GM19043 (cell line): ENCODE data around the gene ALOX5.

Experiments used
- ATAC-seq: cut with Tn5 transposase; IDR thresholded peaks from one replicate; pipeline ENCODE4 v1.9.1; 2021; ENCODE audit warnings: low read depth; ENCODE audit not compliant: unreplicated experiment

The ALOX5 gene

DNA sequence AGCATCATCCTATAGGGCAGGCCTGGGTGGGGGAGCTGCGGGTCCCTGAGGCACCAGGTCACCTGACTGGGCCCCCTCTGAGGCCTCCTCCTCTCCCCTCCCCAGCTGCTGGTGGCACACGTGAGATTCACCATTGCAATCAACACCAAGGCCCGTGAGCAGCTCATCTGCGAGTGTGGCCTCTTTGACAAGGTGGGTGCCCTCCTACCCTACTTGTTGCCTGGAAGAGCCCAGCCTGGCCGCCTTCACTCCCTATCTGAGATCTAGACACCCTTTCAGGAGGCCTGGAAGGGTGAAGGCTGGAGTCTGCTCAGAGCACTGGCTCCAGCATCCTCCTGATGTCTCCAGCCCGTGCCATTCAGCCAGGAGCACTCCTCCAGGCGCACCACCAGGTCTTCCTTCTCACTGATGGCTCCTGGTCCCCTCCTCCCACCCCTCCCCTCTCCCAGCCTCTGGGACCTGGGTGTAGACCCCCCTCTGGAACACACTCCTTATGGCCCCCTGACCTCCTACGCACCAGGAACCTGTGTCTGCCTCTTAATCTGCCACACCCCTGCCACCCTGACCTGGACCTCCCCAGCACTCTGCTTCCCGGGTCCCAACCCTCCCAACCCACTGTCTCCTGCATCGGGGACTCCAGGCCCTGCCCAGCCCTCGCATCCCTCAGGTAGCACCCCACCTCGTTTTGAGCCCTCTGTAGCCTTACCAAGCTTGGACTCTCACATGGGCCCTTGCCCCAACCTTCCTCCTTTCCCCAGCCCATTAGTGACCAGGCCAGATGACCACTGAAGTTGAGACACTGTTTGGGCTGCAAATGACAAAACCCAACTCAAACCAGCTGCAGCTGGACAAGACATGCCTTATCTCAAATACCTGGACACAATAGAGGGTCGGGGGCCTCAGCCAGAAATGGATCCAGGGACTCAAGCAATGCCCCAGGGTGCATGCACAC lies 67.5 kb downstream of the ALOX5 start:
- ATAC-seq = no peak

DNA sequence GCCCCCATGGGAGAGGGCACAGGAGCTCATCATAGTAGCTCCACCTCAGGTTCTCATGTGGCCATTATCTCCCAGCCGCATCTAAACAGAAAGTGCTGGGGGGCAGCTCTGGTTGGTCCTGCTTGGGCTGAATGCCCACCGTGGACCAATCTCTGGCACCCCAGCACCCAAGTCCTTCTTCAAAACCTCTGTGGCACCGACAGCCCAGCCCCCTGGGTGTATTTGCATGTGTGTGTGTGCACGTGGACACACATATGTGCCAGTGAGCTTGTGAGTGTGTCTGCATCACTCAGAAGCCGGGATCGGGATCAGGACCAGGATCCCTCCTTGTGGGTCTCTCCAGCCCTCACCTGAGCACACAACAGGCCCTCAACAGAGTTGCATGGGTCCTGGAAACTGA lies 68.2 kb downstream of the ALOX5 start:
- ATAC-seq = no peak

DNA sequence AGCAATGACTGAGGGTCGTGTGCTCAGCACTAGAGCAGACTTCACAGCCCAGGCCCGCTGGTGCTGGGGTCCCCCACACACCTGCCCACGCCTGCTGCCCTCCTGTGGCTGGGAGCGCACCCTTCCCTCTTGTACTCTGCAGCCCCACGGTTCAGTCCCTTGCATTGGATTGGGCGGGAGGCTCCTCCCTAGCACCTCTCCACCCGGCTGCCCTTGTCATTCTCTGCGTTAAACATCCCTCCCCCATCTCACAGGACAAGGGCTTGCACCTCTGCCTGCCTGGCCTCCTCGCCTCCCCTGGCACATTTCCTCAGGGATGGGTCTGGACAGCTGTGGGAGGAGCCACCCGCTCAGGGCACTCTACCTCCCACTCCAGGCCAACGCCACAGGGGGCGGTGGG lies 68.6 kb downstream of the ALOX5 start:
- no peak for ATAC-seq

DNA sequence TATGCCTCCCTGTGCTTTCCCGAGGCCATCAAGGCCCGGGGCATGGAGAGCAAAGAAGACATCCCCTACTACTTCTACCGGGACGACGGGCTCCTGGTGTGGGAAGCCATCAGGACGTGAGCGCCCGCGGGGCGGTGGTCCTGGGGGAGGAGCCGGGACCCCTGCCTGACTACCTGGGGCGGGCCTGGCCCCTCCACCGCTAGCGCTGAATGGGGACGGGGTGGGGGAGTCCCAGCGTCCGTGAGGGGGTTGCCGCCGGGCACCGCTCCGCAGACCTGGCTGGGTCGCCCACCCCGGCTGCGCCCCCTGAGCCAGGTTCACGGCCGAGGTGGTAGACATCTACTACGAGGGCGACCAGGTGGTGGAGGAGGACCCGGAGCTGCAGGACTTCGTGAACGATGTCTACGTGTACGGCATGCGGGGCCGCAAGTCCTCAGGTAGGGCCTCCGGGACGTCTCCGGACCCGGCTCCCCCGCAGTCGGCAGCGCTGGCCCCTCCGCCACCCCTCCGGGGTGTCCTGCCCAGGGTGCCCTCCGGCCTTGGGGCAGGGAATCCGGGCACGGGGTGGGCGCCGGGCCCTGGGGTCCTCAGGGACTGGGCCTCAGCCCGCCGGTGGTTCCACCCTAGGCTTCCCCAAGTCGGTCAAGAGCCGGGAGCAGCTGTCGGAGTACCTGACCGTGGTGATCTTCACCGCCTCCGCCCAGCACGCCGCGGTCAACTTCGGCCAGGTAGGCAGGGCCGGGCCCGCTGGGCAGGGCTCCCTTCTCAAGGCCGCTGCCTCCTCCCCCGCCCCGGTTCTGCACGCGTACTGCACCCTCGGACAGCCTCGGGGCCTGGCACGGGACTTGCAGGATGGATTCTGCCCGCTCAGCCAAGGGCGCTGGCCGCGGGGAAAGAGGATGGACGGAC lies 69.3 kb downstream of the ALOX5 start:
- no peak for ATAC-seq

DNA sequence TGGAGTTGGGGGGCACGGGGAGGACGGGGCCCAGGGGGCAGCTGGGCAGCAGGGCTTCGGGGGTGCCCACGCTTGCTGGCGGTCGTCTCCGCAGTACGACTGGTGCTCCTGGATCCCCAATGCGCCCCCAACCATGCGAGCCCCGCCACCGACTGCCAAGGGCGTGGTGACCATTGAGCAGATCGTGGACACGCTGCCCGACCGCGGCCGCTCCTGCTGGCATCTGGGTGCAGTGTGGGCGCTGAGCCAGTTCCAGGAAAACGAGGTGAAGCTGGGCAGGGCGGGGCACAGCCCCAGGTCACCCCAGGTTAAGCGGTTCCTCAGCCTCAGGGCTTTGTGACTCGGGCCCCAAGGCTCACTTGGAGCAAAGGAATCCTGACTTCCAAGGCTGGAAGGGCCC lies 70.0 kb downstream of the ALOX5 start:
- no peak for ATAC-seq

DNA sequence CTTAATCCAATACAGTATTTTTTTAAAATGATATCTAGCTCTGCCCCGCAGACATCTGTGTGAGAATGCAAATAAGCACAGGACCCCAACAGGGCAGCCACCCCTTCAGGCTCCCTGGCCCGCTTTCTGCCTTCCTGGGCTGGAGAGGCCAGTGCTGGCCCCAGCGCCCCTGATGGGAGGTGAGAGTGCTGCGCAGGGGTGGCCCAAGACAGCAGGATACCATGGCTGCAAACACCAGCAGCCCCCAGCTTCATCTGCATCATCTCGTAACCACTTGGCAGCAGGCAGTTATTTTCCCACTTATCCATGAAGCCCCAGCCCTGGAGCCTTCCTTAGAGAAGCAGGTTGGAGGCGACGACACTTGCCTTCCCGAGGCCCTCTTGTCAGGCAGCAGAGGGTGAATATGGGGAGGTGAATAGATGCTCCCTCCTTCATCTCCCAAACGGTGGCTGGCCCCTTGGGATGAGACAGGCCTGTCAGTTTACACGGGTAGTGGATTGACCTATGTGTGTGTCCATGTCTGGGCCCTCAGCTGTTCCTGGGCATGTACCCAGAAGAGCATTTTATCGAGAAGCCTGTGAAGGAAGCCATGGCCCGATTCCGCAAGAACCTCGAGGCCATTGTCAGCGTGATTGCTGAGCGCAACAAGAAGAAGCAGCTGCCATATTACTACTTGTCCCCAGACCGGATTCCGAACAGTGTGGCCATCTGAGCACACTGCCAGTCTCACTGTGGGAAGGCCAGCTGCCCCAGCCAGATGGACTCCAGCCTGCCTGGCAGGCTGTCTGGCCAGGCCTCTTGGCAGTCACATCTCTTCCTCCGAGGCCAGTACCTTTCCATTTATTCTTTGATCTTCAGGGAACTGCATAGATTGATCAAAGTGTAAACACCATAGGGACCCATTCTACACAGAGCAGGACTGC lies 71.2 kb downstream of the ALOX5 start:
- ATAC-seq = no peak

DNA sequence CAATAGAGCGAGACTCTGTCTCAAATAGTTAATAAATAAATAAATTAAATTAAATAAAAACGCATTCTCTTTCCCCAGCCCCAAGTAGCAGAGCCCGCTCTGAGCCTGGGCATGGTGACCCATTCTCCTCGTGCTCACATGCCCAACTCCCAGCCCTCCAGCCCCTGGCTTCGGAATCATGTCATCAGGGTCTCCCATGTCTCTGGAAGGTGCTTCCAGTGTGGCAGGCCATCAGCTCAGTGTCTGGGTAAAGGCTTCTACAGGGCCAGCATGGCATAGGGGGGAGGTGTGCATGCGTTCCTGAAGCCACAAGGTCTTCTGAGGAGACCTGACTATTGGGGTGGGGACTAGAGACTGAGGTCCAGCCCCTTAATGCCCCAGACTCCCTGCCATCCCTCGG lies 72.8 kb downstream of the ALOX5 start:
- ATAC-seq = no peak

DNA sequence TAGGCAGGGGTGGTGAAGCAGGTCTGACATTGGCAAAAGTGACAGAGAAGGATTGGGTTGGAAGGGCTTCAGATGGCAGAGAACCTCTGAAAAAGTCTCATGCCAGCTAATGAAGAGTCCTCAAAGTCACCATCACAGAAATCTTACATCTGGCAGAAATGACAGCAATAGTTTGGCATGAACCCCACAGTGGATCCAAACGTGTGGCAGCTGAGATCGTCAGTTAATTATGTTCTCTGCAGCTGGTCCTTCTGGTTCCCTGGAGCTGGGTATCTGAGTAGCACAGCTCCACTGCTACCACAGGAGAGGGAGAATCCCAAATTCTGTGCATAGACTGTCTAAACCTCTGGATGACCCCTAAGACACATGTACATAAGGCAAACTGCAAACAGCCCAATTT lies 73.4 kb downstream of the ALOX5 start:
- ATAC-seq = no peak

DNA sequence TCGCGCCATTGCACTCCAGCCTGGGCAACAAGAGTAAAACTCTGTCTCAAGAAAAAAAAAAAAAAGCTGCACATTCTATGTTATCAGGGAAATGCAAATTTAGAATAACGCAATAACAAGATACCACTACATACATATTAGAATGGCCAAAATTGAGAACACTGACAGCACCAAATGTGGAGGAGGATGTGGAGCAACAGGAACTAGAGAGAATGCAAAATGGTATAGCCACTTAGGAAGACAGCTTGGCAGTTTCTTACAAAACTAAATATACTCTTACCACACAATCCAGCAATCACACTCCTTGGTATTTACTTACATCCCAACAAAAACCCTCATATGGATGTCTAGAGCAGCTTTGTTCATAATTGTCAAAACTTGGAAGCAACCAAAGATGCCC lies 76.8 kb downstream of the ALOX5 start:
- ATAC-seq = no peak

DNA sequence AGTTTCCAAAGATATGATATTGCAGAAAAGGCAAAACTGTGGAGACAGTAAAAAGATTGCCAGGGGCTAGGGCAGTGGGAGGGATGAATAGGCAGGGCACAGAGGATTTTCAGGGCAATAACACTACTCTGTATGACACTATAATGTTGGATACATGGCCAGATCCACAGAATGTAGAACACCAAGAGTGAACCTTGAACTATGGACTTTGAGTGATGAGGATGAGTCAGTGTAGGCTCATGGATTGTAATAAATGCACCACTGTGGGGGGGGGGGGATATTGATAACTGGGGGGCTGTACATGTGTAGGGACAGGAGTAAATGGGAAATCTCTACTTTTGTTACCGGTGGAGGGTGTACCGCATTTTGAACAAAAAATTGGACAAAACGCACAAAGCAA lies 77.4 kb downstream of the ALOX5 start:
- no peak for ATAC-seq

DNA sequence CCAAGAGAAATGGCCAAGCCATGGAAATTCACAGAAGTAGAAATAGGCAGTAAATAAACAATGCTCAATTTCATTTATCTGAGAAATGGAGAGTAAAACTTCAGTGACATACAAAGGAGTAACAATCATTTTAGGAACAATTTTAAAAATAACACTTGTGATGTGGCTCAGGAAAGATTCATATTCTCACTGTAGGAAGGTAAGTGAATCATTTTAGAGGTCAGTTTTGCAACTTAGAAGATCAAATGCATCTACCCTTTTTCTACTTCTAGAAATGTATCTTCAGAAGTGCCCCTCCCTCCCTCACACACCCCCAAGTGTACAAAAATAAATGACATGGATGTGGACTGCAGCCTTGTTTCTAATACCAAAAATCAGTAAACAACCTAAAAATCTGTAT lies 78.3 kb downstream of the ALOX5 start:
- ATAC-seq = no peak

DNA sequence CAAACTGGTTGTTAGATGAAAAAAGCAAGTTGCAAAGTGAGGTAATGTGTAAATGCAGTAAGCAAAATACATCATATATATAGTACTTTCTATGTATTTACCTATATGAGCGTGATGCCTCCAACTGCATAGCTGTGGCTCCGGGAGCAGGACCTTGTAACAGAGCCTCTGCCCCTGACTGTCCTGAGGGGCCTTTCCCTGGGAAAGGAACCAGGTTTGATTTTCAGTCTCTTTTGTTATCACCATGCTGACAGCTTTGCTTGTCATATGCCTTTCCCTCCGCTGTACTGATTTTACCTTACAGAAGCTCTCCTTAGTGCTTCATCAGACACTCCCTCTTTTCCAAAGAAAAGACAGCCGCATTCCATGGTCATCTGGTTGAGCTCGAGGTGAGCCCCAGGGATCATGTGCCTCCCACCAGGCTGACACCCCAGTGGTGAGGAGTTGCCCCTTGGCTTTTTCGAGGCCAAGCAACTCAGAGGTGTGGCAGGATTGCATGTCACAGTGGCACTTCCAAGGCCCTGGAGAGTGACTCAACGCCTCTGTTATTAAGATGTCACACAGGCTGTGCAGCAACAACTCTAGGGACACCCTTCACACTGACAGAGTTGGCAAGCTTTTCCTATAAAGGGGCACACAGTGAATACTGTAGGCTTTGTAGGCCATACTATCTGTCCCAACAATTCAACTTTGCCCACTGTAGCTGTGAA lies 78.9 kb downstream of the ALOX5 start:
- ATAC-seq = no peak

DNA sequence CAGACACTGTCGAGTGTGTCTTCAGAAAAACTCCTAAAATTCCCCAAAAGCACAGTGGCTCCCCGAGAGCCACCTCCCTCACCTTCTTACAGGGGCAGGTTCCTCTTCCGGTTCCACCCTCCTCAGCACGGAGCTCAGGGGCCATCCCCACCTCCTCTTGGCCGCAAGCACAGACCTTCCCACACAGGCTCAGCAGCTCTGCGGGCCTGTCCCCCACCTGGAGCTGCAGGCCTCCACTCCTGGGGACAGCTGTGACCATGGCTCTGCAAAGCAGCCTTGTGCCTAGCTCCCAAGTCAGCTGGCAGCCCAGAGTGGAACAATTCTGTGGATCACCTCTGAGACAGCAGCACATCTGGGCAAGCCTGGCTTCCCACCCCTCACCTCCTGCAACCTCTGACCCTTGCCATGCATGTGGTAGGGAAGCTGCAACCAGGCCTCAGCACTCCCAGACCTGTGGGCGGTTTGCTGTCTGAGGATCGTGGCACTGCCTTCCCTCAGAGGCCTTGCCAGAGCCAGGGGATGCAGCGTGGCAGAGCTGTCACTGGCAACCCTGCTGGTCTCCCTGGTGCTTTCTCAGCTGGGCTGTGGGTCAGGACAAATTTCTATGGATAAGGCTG lies 79.7 kb downstream of the ALOX5 start:
- no peak for ATAC-seq

DNA sequence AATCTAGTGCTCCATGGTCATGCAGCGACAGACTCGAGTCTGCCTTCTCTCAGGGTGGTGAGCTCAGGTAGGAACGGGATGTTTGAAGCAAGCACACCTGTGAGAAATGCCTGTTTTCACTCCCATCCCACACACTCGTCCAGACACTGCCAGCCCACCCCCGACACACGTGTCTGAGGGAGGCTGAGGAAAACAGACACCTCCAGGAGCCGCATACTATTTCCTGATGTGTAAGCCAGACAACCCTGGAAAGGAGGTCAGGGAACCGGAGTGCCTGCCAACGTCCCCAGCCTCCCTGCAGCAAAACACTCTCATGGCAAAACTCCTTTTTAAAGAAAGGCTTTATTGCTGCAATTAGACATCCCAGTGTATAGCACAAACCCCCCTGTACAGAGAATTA lies 80.2 kb downstream of the ALOX5 start:
- ATAC-seq = no peak

DNA sequence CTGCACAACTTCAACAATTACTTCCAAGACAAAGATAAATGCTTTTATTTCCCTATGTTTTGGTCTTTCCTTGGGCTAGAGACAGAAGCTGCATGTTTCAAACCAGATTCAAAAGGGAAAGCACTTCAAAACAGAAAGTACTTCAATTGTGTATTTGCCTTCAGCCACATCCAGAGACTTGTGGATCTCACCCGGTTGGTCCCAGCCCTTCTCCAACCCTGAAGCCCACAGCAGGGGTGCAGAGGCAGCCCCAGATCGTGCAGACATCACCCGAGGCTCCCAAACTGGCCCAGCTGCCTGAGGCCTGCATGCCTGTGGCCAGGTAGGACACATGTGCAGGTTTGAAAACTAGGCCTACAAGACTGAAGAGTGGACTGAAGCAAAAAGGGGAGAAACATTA lies 80.8 kb downstream of the ALOX5 start:
- no peak for ATAC-seq

DNA sequence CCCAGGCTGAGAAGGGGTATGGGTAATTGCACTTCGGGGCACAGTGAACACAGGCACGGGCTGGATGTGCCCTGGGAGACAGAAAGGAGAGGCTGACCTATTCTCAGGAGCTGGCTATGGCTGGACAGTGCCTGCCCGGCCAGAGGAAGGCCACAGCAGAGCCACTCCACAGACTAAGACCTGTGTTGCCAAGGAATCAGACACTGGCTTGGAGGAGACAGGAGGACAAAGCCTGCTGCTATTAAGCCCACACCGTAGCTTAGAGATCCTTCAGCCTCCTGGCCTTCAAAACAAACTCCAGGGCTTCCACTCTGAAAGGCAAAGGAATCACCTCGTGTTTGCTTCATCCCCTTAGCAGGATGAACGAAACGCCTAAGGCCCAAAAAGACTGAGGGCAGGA lies 82.2 kb downstream of the ALOX5 start:
- no peak for ATAC-seq

DNA sequence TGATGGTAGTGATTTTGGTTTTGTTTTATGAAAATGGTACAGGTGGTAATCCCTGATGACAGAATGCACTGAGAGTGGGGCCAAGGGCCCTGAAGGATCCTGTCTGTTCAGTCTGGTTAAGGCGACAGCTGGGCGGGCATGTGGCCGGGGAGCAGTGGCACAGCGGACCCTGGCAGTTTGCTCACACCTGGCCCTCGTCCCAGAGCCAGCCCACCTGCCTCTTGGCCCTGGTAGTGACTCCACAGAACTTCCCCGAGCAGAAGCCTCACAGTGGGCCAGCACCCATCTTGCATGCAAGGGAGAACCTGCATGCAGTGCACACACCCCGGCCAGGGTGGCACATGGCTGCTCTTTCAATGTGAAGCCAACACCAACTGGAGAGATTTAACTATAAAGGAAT lies 82.8 kb downstream of the ALOX5 start:
- ATAC-seq = no peak

DNA sequence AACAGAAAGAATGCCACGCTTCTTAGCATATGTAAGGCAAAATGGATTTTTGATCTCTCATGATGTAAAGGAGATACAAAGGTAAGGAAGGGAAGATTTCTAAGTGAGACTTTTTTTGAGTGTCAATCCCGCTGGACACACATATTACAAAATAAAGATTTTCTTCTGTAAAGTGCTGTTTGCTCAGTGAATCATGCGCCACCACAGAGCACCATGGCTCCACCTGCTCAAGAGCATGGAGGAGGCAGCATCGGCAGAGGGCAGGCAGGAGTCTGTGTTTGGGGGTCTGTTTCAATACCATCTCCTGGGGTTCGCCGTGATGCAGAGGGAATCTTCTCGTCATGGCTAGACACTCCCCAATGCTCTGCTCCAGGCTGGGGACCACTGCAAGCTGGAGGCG lies 83.5 kb downstream of the ALOX5 start:
- ATAC-seq = no peak

DNA sequence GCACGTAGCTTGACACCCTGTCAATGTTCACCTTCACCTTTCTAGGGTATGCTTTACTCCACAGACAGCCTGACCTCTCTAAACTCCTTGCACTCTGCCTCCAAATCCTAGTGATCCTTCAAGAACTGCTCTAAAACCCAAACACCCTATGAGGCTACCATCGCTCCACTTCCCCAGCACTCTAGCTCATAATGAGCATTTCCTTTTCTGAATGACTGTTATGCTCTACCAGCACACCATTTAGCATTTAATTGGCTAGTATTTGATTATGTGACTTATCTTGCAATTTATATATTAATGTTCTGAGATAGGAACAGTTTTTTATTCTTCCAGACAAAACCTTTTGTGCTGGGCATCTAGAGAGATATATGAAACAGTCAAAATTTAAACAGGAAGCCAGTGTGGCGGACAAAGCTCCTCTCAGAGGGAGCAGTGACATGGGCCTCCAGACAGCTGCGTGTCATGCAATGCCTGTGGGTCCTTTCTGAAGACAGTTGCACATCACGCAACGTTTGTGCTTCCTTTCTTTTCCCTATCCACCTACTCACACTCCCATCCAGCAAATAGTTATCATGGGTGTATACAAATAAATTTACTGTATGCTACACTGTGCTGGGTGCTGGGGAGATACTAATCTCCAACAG lies 86.3 kb downstream of the ALOX5 start:
- peak; percentile 41 for ATAC-seq
